Measurements from ENCODE around the gene GNA15. TPM values are rescaled to one million over a fixed set of nuclear protein-coding genes. Genes with fewer than 3 reads are reported as not detected.

Gene GNA15
- total RNA-seq, 3 donors from 2014 or later: 7.8 to 16.2 (median 8.5) TPM

- H3K4me3 ChIP-seq: no peak overlapping the region
- H3K27ac ChIP-seq: no peak overlapping the region
- no peaks in the 10 kb centered on the region for H3K9me3 ChIP-seq
- no peak for TF ChIP-seq POLR2A (IDR thresholded peaks at IDR 0.05)
- no peak for TF ChIP-seq POLR2AphosphoS5 (IDR thresholded peaks at IDR 0.05)
- DNase-seq (ENCODE audit: low spot score in 2 of 2): no peak
- no peaks in the 10 kb centered on the region for H3K27me3 ChIP-seq
- H3K4me1 ChIP-seq: no peaks in the 10 kb centered on the region
- no peaks in the 10 kb centered on the region for H3K36me3 ChIP-seq
- intact Hi-C loops (cut with DNase I; ENCODE audit: low total_unique reads): loop anchor here (5.0 kb wide), 1 partner anchor 46 kb away; no protein-coding TSS in a partner anchor
Observed at GRCh38 chr19:3113100-3114017, 22.5 kb upstream of the GNA15 start.

DNA sequence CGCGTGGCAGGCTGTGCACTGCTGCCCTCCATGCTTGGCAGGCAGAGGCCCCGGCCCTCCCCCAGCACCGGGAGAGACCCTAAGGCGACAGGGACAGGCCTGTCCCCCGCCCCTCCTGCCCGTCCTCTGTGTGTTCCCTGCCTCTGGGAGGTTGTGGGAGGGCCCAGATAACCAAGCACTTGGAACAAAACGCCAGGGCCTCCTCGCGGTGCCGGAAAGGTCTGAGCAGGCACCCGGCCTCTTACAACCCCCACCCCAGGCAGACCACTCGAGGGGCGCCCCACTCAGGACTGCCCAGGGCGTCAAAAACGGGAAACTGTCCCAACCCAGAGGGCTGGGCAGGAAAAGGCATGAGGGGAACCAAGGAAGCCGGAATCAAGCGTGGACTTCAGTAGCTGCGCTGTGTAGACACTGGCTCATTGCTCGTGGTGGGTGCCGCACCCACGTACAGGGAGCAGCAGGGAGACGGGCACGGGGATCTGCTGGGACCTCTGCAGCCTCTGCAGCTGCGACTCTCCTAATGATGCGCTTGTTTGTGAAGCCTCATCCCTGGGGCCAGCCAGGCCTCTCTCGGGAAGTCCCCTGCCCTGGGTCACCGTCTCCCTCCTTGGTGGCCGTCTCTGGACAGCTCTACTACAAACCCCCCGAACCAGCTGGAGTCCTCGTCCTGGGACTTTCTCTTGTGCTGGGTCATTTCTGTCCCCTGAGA, 21.7 kb upstream of the GNA15 start:
- Histone ChIP-seq H3K27me3 (no peaks in the 10 kb centered on the region), H3K4me1 (no peaks in the 10 kb centered on the region), H3K27ac (no peak overlapping the region), H3K9me3 (no peaks in the 10 kb centered on the region), H3K4me3 (no peak overlapping the region), H3K36me3 (no peaks in the 10 kb centered on the region)
- intact Hi-C loops (cut with DNase I; ENCODE audit: low total_unique reads): loop anchor here (5.0 kb wide), 1 partner anchor 47 kb away; no protein-coding TSS in a partner anchor
- DNase-seq (ENCODE audit: low spot score in 2 of 2): no peak
- TF ChIP-seq POLR2AphosphoS5 (IDR thresholded peaks at IDR 0.05): no peak
- TF ChIP-seq, protein P1, sequence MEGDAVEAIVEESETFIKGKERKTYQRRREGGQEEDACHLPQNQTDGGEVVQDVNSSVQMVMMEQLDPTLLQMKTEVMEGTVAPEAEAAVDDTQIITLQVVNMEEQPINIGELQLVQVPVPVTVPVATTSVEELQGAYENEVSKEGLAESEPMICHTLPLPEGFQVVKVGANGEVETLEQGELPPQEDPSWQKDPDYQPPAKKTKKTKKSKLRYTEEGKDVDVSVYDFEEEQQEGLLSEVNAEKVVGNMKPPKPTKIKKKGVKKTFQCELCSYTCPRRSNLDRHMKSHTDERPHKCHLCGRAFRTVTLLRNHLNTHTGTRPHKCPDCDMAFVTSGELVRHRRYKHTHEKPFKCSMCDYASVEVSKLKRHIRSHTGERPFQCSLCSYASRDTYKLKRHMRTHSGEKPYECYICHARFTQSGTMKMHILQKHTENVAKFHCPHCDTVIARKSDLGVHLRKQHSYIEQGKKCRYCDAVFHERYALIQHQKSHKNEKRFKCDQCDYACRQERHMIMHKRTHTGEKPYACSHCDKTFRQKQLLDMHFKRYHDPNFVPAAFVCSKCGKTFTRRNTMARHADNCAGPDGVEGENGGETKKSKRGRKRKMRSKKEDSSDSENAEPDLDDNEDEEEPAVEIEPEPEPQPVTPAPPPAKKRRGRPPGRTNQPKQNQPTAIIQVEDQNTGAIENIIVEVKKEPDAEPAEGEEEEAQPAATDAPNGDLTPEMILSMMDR (IDR thresholded peaks at IDR 0.05): no peak
- no peak for TF ChIP-seq POLR2A (IDR thresholded peaks at IDR 0.05)

DNA sequence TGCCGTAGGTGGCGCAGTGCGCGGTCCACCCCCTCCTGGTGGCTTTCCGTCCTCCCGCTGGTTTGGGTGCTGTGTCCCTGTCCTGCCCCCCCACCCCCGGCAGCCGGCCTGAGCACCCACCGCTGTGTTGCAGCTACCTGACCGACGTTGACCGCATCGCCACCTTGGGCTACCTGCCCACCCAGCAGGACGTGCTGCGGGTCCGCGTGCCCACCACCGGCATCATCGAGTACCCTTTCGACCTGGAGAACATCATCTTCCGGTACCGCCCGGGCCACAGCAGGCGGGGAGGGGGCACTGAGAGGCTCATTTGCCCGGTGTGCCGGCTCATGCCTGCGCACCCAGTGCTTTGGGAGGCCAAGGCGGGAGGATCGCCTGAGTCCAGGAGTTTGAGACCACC, 21.0 kb upstream of the GNA15 start:
- intact Hi-C loops (cut with DNase I; ENCODE audit: low total_unique reads): loop anchor here (5.0 kb wide), 1 partner anchor 48 kb away; no protein-coding TSS in a partner anchor
- DNase-seq (ENCODE audit: low spot score in 2 of 2): no peak
- Histone ChIP-seq H3K27me3 (no peaks in the 10 kb centered on the region), H3K4me1 (no peaks in the 10 kb centered on the region), H3K36me3 (no peaks in the 10 kb centered on the region), H3K9me3 (no peaks in the 10 kb centered on the region), H3K4me3 (no peak overlapping the region), H3K27ac (no peak overlapping the region)
- TF ChIP-seq, protein P1 (IDR thresholded peaks at IDR 0.05): no peak
- TF ChIP-seq POLR2AphosphoS5 (IDR thresholded peaks at IDR 0.05) (no peak), POLR2A (IDR thresholded peaks at IDR 0.05) (no peak)

- Histone ChIP-seq H3K4me3 (no peak overlapping the region), H3K36me3 (no peaks in the 10 kb centered on the region), H3K4me1 (no peaks in the 10 kb centered on the region), H3K27ac (no peak overlapping the region), H3K9me3 (no peaks in the 10 kb centered on the region), H3K27me3 (no peaks in the 10 kb centered on the region)
- intact Hi-C loops (cut with DNase I; ENCODE audit: low total_unique reads): no loop called here
- no peak for DNase-seq (ENCODE audit: low spot score in 2 of 2)
- no peak for TF ChIP-seq POLR2AphosphoS5 (IDR thresholded peaks at IDR 0.05)
Observed at GRCh38 chr19:3115411-3115810, 20.4 kb upstream of the GNA15 start.

GRCh38 chr19:3115916-3116602, 19.8 kb upstream of the GNA15 start:
- TF ChIP-seq, protein P1 (IDR thresholded peaks at IDR 0.05): peak in 1 of 3 donors; percentile 7
- TF ChIP-seq POLR2AphosphoS5 (IDR thresholded peaks at IDR 0.05) (peak in 1 of 3 donors; percentile 55), POLR2A (IDR thresholded peaks at IDR 0.05) (no peak)
- Histone ChIP-seq H3K4me3 (no peak overlapping the region), H3K4me1 (no peaks in the 10 kb centered on the region), H3K36me3 (no peaks in the 10 kb centered on the region), H3K9me3 (no peaks in the 10 kb centered on the region), H3K27me3 (no peaks in the 10 kb centered on the region), H3K27ac (peak overlapping the region; percentile 22 to 59)
- intact Hi-C loops (cut with DNase I; ENCODE audit: low total_unique reads): no loop called here
- peak in 1 of 2 donors; percentile 69 for DNase-seq (ENCODE audit: low spot score in 2 of 2)

All from breast epithelium (tissue), 4 donors.